ENCODE measurements around the gene PRKAG2. TPM values are rescaled to one million over a fixed set of nuclear protein-coding genes. Genes with fewer than 3 reads are reported as not detected.

Gene PRKAG2
- total and polyA plus RNA-seq, 12 donors, result 3.8 to 17.3 (median 10.9) TPM

- TF ChIP-seq CTCF (IDR thresholded peaks at IDR 0.05), result no peak
- TF ChIP-seq POLR2A (IDR thresholded peaks at IDR 0.05), result no peak
- H3K4me1 ChIP-seq (replicated peaks in 1 of 2), result peaks cover 9 to 27% of the 10 kb centered on the region in 2 donors
- 89 to 94% (median 91%) methylated on average over 15 to 16 of the region's 16 CpGs for WGBS, 4 donors
Measured at GRCh38 chr7:151872531-151873401, 4.1 kb downstream of the PRKAG2 start.

GRCh38 chr7:151871904-151872303, 5.0 kb downstream of the PRKAG2 start:
- Histone ChIP-seq H3K27me3 (no peaks in the 10 kb centered on the region), H3K36me3 (replicated peaks in 1 of 2) (no peaks in the 10 kb centered on the region), H3K4me3 (no peak overlapping the region), H3K9me3 (replicated peaks in 1 of 3) (no peaks in the 10 kb centered on the region), H3K27ac (no peak overlapping the region), H3K4me1 (replicated peaks in 1 of 2) (peaks cover 4 to 30% of the 10 kb centered on the region in 2 donors)
- WGBS, 4 donors, result 76 to 89% (median 82%) methylated on average over 4 to 7 of the region's 7 CpGs
- DNase-seq, result no peak
- TF ChIP-seq POLR2A (IDR thresholded peaks at IDR 0.05), result no peak
- TF ChIP-seq CTCF (IDR thresholded peaks at IDR 0.05), result no peak
- intact Hi-C loops (cut with DNase I), result no loop called here

More at GRCh38 chr7:151872531-151873401, 4.1 kb downstream of the PRKAG2 start:
- no peaks in the 10 kb centered on the region for H3K36me3 ChIP-seq (replicated peaks in 1 of 2)
- H3K27ac ChIP-seq, result no peak overlapping the region
- no peaks in the 10 kb centered on the region for H3K9me3 ChIP-seq (replicated peaks in 1 of 3)
- no peak for DNase-seq
- intact Hi-C loops (cut with DNase I), result no loop called here
- H3K27me3 ChIP-seq, result no peaks in the 10 kb centered on the region
- H3K4me3 ChIP-seq, result no peak overlapping the region

GRCh38 chr7:151871189-151871735, 5.7 kb downstream of the PRKAG2 start:
- Histone ChIP-seq H3K27ac (no peak overlapping the region), H3K9me3 (replicated peaks in 1 of 3) (no peaks in the 10 kb centered on the region), H3K27me3 (no peaks in the 10 kb centered on the region), H3K4me1 (replicated peaks in 1 of 2) (peaks cover 4 to 27% of the 10 kb centered on the region in 2 donors), H3K4me3 (no peak overlapping the region), H3K36me3 (replicated peaks in 1 of 2) (no peaks in the 10 kb centered on the region)
- no peak for TF ChIP-seq CTCF (IDR thresholded peaks at IDR 0.05)
- no peak for TF ChIP-seq POLR2A (IDR thresholded peaks at IDR 0.05)
- WGBS, 4 donors, result 87 to 97% (median 95%) methylated on average over 12 to 13 of the region's 13 CpGs
- DNase-seq, result no peak
- intact Hi-C loops (cut with DNase I), result no loop called here

DNA sequence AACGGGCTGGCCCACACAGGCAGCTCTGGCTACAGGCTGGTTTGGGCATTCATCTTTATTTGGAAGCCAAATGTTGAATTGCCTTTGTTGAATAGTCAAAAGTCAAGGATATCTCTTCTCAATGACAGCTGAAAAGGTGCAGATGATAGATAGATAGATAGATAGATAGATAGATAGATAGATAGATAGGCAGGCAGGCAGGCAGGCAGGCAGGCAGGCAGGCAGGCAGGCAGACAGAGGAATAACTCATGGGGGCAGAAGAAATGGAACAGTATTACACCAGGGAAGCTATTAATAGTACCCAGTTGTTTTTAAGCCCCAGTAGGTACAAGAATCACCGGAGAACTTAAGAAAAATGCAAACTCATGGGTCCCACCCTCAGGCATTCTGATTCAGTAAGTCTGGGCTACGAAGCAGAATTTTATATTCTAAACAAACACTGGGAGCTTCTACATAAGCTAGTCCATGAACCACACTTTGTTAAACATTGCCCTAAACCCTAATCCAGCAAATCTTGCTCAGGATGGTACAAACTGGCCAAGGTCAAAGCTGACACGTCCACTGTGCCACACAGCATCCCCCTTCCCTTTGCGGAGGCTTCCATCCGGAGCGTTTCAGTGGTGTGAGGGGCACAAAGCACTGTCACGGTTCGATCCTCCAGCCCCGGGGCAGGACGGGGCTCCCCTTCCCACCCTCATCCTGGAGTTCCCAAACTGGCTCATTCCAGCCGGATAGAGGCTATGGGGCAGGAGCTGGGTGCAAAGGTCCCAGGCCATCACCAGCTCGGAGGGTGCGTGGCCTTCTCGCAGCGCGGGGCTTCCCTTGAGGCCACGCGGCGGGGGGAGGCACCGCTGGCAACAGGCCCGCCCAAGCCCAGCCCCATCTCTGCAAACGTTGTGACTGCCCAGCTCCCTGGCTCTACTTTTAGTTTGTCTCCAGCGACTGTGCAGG, 6.7 kb downstream of the PRKAG2 start:
- Histone ChIP-seq H3K27ac (no peak overlapping the region), H3K4me1 (replicated peaks in 1 of 2) (peaks cover 4 to 26% of the 10 kb centered on the region in 2 donors)
- no peak for DNase-seq

More for the DNA sequence above, 6.7 kb downstream of the PRKAG2 start:
- H3K36me3 ChIP-seq (replicated peaks in 1 of 2), result no peaks in the 10 kb centered on the region
- no peak for TF ChIP-seq POLR2A (IDR thresholded peaks at IDR 0.05)
- 85 to 91% (median 88%) methylated on average over 5 to 24 of the region's 24 CpGs for WGBS, 4 donors
- no peak overlapping the region for H3K4me3 ChIP-seq
- H3K9me3 ChIP-seq (replicated peaks in 1 of 3), result no peaks in the 10 kb centered on the region
- intact Hi-C loops (cut with DNase I), result no loop called here
- no peaks in the 10 kb centered on the region for H3K27me3 ChIP-seq
